Head of caudate nucleus (tissue), 42 donors: Measurements from ENCODE around the gene DEUP1.

Experiments used
- DNase-seq, 42 donors: peaks; one replicate each; pipeline versions ENCODE4 v3.0.0 to v3.0.0-alpha.2; 2020 to 2021; ENCODE audit warnings: mixed read lengths in 7 of 42
- intact Hi-C: fragments of 100-400 bp; cut with DNase I; formaldehyde crosslinking; loops from one replicate; pipeline ENCODE4 v1.15.0; 2022

The DEUP1 gene

GRCh38 chr11:93467054-93467453, 136.5 kb downstream of the DEUP1 start:
- intact Hi-C loops: no loop called here
- no peak for DNase-seq

GRCh38 chr11:93468290-93468689, 137.7 kb downstream of the DEUP1 start:
- intact Hi-C loops: no loop called here
- no peak for DNase-seq

GRCh38 chr11:93474123-93474522, 143.6 kb downstream of the DEUP1 start:
- no peak for DNase-seq
- intact Hi-C loops: no loop called here

GRCh38 chr11:93476796-93477195, 146.3 kb downstream of the DEUP1 start:
- intact Hi-C loops: no loop called here
- DNase-seq: no peak

- DNase-seq: no peak
- intact Hi-C loops: no loop called here
Observed at GRCh38 chr11:93477684-93478234, 147.2 kb downstream of the DEUP1 start.

- DNase-seq: no peak
- intact Hi-C loops: no loop called here
Observed at GRCh38 chr11:93478841-93479240, 148.3 kb downstream of the DEUP1 start.

GRCh38 chr11:93480256-93480655, 149.7 kb downstream of the DEUP1 start:
- intact Hi-C loops: no loop called here
- peak in 1 of 42 donors; percentile 32 for DNase-seq

- intact Hi-C loops: no loop called here
- no peak for DNase-seq
Observed at GRCh38 chr11:93480756-93481155, 150.2 kb downstream of the DEUP1 start.

GRCh38 chr11:93481279-93481678, 150.7 kb downstream of the DEUP1 start:
- DNase-seq: peak in 3 of 42 donors; percentile 11 to 35 (median 21)
- intact Hi-C loops: no loop called here

- DNase-seq: peak in 1 of 42 donors; percentile 33
- intact Hi-C loops: no loop called here
Observed at GRCh38 chr11:93481696-93482095, 151.2 kb downstream of the DEUP1 start.

- intact Hi-C loops: no loop called here
Observed at GRCh38 chr11:93482556-93482955, 152.0 kb downstream of the DEUP1 start.

GRCh38 chr11:93484716-93485115, 154.2 kb downstream of the DEUP1 start:
- intact Hi-C loops: no loop called here
- DNase-seq: no peak

More at GRCh38 chr11:93482556-93482955, 152.0 kb downstream of the DEUP1 start:
- peak in 1 of 42 donors; percentile 12 for DNase-seq

- intact Hi-C loops: no loop called here
- DNase-seq: no peak
Observed at GRCh38 chr11:93485983-93486382, 155.4 kb downstream of the DEUP1 start.

- peak in 1 of 42 donors; percentile 33 for DNase-seq
- intact Hi-C loops: no loop called here
Observed at GRCh38 chr11:93487032-93487483, 156.5 kb downstream of the DEUP1 start.
